ENCODE measurements around the gene TICAM2. TPM values are rescaled to one million over a fixed set of nuclear protein-coding genes. Genes with fewer than 3 reads are reported as not detected.

The TICAM2 gene
- total RNA-seq, 1 experiment from 2014 or later, result 0.24 TPM

GRCh38 chr5:115556276-115556675, 46.0 kb downstream of the TICAM2 start:
- Histone ChIP-seq H3K4me1 (ENCODE audit: insufficient read depth, low read length) (peaks cover 6% of the 10 kb centered on the region; the same call in 1 of the 2 replicates), H4K20me1 (ENCODE audit: control insufficient read depth, insufficient read depth, insufficient read length) (no peaks in the 10 kb centered on the region), H3T11ph (ENCODE audit: low read length) (no peak overlapping the region), H2BK120ac (ENCODE audit: low read depth, low read length, poor library complexity, severe bottlenecking) (no peak overlapping the region), H2AFZ (ENCODE audit: low read length) (no peak overlapping the region), H3K9ac (ENCODE audit: extremely low read depth, insufficient read length, low read length) (no peak overlapping the region), H2AK5ac (ENCODE audit: insufficient read length, low read length) (no peak overlapping the region), H4K5ac (ENCODE audit: insufficient read length, low read depth, low read length) (no peak overlapping the region), H4K91ac (ENCODE audit: insufficient read length, low read depth, low read length) (no peak overlapping the region), H4K8ac (replicated peaks; ENCODE audit: insufficient read length, low read depth, low read length) (no peak overlapping the region), H3K27me3 (ENCODE audit: insufficient read depth, low read length) (no peaks in the 10 kb centered on the region), H3K23me2 (ENCODE audit: insufficient read length, low read depth, low read length, poor library complexity, severe bottlenecking) (no peaks in the 10 kb centered on the region), H2BK15ac (ENCODE audit: low read depth, low read length) (no peak overlapping the region), H2BK20ac (ENCODE audit: low read depth, low read length, poor library complexity, severe bottlenecking) (no peak overlapping the region), H3K18ac (ENCODE audit: insufficient read length, low read depth, low read length) (no peak overlapping the region), H3K23ac (ENCODE audit: insufficient read length, low read depth, low read length) (no peak overlapping the region), H3K9me3 (ENCODE audit: control insufficient read depth, low read depth, low read length) (no peaks in the 10 kb centered on the region), H3K4me2 (ENCODE audit: insufficient read depth, insufficient read length, low read length) (no peak overlapping the region), H2BK5ac (ENCODE audit: insufficient read length, low read length) (no peak overlapping the region), H3K79me1 (ENCODE audit: insufficient read depth, low read depth, low read length, poor library complexity, severe bottlenecking) (no peaks in the 10 kb centered on the region), H3K56ac (ENCODE audit: insufficient read length, low read depth, low read length) (no peak overlapping the region), H3K27ac (ENCODE audit: insufficient read length, low read depth, low read length) (no peak overlapping the region), H3K14ac (ENCODE audit: insufficient read depth, low read length) (no peak overlapping the region), H3K4ac (ENCODE audit: low read depth, low read length) (no peak overlapping the region), H2BK12ac (ENCODE audit: insufficient read length, low read depth, low read length) (no peak overlapping the region), H3K79me2 (ENCODE audit: insufficient read depth, low read length) (no peaks in the 10 kb centered on the region)
- H3K4me3 Mint-ChIP-seq, result no peak overlapping the region
- peaks cover 9 to 18% of the 10 kb centered on the region in 2 experiments for H3K4me1 Mint-ChIP-seq
- no peaks in the 10 kb centered on the region; a peak in 1 of 5 replicates for H3K9me3 Mint-ChIP-seq
- no CpG with 5 or more reads among the region's 2 CpGs for WGBS (ENCODE audit: extremely low coverage, insufficient read length, low lambda C conversion rate)
- no peak for TF ChIP-seq CTCF (conservative IDR thresholded peaks at IDR 0.05)
- no peaks in the 10 kb centered on the region for H3K36me3 Mint-ChIP-seq (ENCODE audit: insufficient read depth in 1 of 3, low read depth in 3 of 3)
- peaks cover 2% of the 10 kb centered on the region; the same call in 1 of the 2 replicates for H3K27me3 Mint-ChIP-seq (ENCODE audit: low read depth)
- DNase-seq, result no peak
- no peak overlapping the region for H3K27ac Mint-ChIP-seq

Measured in H9 (cell line).